Measurements from ENCODE around the gene ZDHHC14.

ZDHHC14 gene

DNA sequence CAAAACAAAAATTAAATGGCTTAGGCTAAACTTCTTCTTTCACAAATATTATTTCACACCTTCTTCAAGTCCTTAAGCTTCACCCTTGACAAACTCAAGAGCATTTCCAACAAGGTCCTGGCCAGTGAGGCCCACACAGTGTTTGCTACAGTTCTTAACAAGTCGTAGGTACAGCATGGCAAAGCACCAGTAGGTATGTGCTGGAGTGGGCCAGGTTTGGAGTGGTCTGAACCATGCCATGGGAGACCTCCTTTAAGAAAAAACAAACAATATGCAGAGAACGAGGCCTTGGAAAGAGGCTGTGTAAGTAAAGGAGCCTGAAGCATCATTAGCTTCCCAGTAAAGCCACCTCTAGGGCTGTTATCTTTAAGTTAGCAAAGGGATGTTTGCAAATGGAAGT is 287.7 kb downstream of the ZDHHC14 start:
- no peak overlapping the region for H3K27ac ChIP-seq
- TF ChIP-seq CTCF (IDR thresholded peaks at IDR 0.05; ENCODE audit: low read depth, low read length, missing control alignments) = no peak
- no peaks in the 10 kb centered on the region for H3K36me3 ChIP-seq (replicated peaks)
- H3K27me3 ChIP-seq (replicated peaks) = no peaks in the 10 kb centered on the region
- no peak for DNase-seq
- no peak overlapping the region for H3K4me3 ChIP-seq (ENCODE audit: low read depth, low read length)
- in situ Hi-C loops (cut with HindIII; ENCODE audit: low pct_ligation_motif_present, low sequenced_read_pairs) = no loop called here

DNA sequence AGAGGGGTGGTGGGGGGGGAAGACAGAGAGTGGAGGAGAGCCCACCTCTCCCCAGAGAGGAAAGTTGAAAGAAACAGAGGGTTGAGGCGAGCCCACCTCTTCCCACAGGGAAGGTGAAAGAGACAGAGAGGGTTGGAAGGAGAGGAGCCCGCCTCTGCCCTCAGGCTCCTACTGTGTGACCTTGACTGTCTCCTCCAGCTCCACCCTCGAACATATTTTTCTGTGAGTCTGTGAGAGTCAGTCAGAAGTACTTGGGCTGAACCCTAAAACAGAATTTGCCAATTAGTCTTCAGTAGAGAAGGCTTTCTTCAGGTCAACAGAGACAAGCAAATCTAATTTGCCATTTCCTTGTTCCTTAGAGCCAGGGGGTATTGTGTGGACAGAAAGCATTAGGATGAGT is 288.3 kb downstream of the ZDHHC14 start:
- Histone ChIP-seq H3K27me3 (replicated peaks) (no peaks in the 10 kb centered on the region), H3K27ac (no peak overlapping the region), H3K36me3 (replicated peaks) (no peaks in the 10 kb centered on the region), H3K4me3 (ENCODE audit: low read depth, low read length) (no peak overlapping the region)
- no peak for DNase-seq
- no peak for TF ChIP-seq CTCF (IDR thresholded peaks at IDR 0.05; ENCODE audit: low read depth, low read length, missing control alignments)
- in situ Hi-C loops (cut with HindIII; ENCODE audit: low pct_ligation_motif_present, low sequenced_read_pairs) = no loop called here

DNA sequence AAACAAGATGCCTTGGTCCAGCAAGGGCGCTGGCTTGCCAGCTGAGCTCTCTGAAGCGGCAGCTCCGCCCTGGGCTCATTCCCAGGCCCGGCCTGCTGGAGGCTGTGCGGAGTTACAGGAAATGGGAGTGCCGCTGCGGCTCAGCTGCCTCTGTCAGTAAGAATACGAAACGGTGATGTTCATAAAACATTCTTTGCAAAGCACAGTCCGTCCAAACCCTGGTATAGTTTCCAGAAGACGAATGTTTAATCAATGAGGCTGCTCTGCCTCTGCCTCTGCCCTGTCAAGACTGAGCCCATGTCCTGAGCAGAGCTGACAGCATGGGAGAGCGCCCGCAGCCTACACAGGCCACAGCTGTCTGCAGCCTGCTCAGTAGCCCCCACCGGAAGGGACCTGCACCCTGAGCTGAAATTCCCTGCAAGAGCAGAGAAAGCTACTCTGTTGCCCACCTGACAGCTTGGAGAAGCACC is 288.8 kb downstream of the ZDHHC14 start:
- Histone ChIP-seq H3K27ac (no peak overlapping the region), H3K27me3 (replicated peaks) (no peaks in the 10 kb centered on the region), H3K36me3 (replicated peaks) (no peaks in the 10 kb centered on the region), H3K4me3 (ENCODE audit: low read depth, low read length) (peak overlapping the region; percentile 5)
- in situ Hi-C loops (cut with HindIII; ENCODE audit: low pct_ligation_motif_present, low sequenced_read_pairs) = no loop called here
- peak; percentile 40 for TF ChIP-seq CTCF (IDR thresholded peaks at IDR 0.05; ENCODE audit: low read depth, low read length, missing control alignments)
- DNase-seq = peak; percentile 61

DNA sequence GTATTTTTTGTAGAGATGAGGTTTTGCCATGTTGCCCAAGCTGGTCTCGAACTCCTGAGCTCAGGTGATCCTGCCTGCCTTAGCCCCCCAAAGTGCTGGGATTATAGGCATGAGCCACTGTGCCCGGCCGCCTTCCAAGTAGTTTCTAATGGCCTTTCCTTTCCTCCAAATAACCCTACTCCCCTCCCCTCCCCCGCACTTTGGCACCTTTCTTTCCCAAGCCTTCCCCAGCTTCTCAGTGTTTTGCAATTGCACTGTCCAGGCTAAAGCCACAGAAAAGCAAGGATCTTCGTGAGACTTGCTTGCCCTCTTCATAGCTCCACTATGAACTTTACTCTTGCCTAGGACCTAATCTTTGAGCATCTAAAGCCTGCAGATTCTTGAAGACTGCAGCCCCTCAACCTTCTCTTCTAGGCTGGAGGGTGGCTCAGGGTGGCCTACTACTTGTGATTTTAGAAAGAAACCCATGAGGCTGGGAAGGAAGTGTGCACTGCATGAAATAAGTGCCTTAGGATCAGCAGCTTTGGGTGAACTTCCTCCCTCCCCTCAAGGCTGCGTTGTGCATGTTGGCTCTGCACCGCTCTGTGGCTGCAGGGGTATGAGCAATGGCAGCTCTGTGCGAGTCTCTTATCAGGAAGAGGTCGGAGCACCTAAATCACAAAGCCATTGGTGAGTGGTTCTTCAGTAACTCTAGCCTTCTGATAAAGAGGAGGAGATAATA is 289.6 kb downstream of the ZDHHC14 start:
- H3K27me3 ChIP-seq (replicated peaks) = no peaks in the 10 kb centered on the region
- DNase-seq = no peak
- H3K27ac ChIP-seq = no peak overlapping the region
- in situ Hi-C loops (cut with HindIII; ENCODE audit: low pct_ligation_motif_present, low sequenced_read_pairs) = no loop called here
- no peaks in the 10 kb centered on the region for H3K36me3 ChIP-seq (replicated peaks)
- TF ChIP-seq CTCF (IDR thresholded peaks at IDR 0.05; ENCODE audit: low read depth, low read length, missing control alignments) = no peak
- H3K4me3 ChIP-seq (ENCODE audit: low read depth, low read length) = no peak overlapping the region

DNA sequence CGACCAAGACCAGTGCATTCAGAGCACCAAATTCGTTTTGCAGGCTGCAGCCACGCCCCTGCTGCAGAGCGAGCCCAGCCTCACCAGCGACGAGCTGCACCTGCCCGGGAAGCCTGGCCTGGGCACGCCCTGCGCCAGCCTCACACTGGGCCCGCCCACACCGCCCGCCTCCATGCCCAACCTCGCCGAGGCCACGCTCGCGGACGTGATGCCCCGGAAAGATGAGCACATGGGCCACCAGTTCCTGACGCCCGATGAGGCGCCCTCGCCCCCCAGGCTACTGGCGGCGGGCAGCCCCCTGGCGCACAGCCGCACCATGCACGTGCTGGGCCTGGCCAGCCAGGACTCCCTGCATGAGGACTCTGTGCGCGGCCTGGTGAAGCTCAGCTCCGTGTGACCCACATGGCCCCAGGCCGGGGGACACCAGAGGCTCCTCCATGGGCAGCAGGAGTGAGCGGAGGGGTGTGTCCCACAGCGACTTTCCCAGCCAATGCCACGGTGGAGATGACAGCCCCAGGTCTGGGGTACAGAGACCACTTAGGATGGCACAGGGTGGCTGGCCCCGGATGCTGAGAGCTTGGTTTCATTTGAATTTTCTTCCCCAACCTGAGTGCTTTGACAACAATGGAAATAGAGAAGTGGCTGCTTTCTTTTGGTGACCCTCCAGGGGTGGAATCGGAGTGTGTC is 291.9 kb downstream of the ZDHHC14 start:
- DNase-seq = no peak
- in situ Hi-C loops (cut with HindIII; ENCODE audit: low pct_ligation_motif_present, low sequenced_read_pairs) = no loop called here
- H3K27me3 ChIP-seq (replicated peaks) = no peaks in the 10 kb centered on the region

More for the DNA sequence above, 291.9 kb downstream of the ZDHHC14 start:
- H3K36me3 ChIP-seq (replicated peaks) = no peaks in the 10 kb centered on the region
- no peak overlapping the region for H3K4me3 ChIP-seq (ENCODE audit: low read depth, low read length)
- TF ChIP-seq CTCF (IDR thresholded peaks at IDR 0.05; ENCODE audit: low read depth, low read length, missing control alignments) = no peak
- H3K27ac ChIP-seq = no peak overlapping the region
